GM12892 (cell line): ENCODE data around the gene USP35.

ENCODE experiments used
- POLR2A ChIP-seq: IDR thresholded peaks from 2 replicates; pipeline ENCODE4 v1.6.1; 2011; ENCODE audit warnings: low read depth, low read length, control low read depth
- POLR2AphosphoS5 ChIP-seq: IDR thresholded peaks from 2 replicates; pipeline ENCODE4 v1.6.1; 2011; ENCODE audit warnings: low read depth, low read length, control low read depth
- TAF1 ChIP-seq: IDR thresholded peaks from 2 replicates; pipeline ENCODE4 v1.6.1; 2011; ENCODE audit warnings: low read depth, mild to moderate bottlenecking, control low read depth, low read length, borderline replicate concordance

DNA sequence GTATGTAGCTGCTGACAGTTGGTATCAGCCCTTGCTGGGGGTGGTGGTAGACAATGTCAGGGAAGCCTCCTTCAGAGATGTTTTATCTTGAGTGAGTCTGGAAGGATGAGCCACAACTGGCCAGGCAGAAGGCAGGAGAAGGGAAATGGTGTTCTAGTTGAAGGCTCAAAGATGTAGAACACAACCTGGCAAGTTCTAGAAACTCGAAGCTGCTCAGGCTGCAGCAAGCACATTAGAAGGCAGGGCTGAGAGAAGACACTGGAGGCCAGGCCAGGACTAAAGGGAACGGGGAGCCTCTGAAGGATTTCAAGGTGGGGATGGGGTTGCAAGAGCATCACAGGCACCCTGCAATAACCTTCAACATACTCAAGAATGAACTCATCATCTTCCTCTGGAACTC, 40.4 kb downstream of the USP35 start:
- TF ChIP-seq POLR2A: no peak
- TF ChIP-seq POLR2AphosphoS5: no peak
- TF ChIP-seq TAF1: no peak
